C4-2B (cell line): ENCODE measurements around the gene EBF3.
A peak's percentile ranks its signal among the peaks of the same experiment; 100 is the strongest.

ENCODE experiments used
- H3K27ac ChIP-seq: fragments of 450-650 bp; 2 replicates; pipeline ENCODE4 v1.5.1; 2017
- CTCF ChIP-seq: fragments of 450-650 bp; conservative IDR thresholded peaks from 2 replicates; pipeline ENCODE4 v1.5.1; 2017; ENCODE audit warnings: mild to moderate bottlenecking
- ZFX ChIP-seq: fragments of 450-650 bp; IDR thresholded peaks from 2 replicates; pipeline ENCODE4 v1.6.1; 2017

The EBF3 gene

GRCh38 chr10:129962031-129962871 is 1.8 kb downstream of the EBF3 start:
- peak overlapping the region; percentile 47 for H3K27ac ChIP-seq
- TF ChIP-seq ZFX (no peak), CTCF (no peak)

- no peak overlapping the region for H3K27ac ChIP-seq
- no peak for TF ChIP-seq CTCF
- TF ChIP-seq ZFX = no peak
Observed at GRCh38 chr10:129961157-129961701, 2.8 kb downstream of the EBF3 start.

GRCh38 chr10:129960481-129961156 is 3.5 kb downstream of the EBF3 start:
- no peak for TF ChIP-seq CTCF
- H3K27ac ChIP-seq = no peak overlapping the region

GRCh38 chr10:129959544-129960480 is 4.3 kb downstream of the EBF3 start:
- no peak overlapping the region for H3K27ac ChIP-seq
- TF ChIP-seq ZFX = no peak
- no peak for TF ChIP-seq CTCF

- no peak for TF ChIP-seq CTCF
- no peak for TF ChIP-seq ZFX
- H3K27ac ChIP-seq = no peak overlapping the region
Observed at GRCh38 chr10:129958629-129959543, 5.2 kb downstream of the EBF3 start.

- H3K27ac ChIP-seq = no peak overlapping the region
- no peak for TF ChIP-seq ZFX
- no peak for TF ChIP-seq CTCF
Observed at GRCh38 chr10:129958148-129958628, 5.9 kb downstream of the EBF3 start.
